ENCODE measurements around the gene GALNT10.

Gene GALNT10

DNA sequence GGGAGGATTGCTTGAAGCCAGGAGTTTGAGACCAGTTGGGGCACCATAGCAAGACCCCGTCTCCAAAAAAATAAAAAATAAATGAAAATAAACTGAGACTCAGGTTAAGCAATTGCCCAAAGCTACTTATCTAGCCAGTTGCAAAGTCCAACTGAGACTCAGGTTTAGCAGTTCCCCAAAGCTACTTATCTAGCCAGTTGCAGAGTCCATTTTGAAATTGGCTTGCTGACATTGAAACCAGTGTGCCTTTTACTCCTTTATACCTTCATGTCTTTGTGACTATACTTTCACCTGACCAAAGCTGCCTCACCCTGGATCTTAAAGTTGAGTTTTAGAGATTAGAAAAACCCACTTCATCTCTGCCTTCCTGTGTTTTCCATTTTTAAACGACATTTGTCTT, 66.5 kb downstream of the GALNT10 start:
- FAIRE-seq (no peak), DNase-seq (ENCODE audit: extremely low spot score, insufficient read length, low read depth) (no peak)

DNA sequence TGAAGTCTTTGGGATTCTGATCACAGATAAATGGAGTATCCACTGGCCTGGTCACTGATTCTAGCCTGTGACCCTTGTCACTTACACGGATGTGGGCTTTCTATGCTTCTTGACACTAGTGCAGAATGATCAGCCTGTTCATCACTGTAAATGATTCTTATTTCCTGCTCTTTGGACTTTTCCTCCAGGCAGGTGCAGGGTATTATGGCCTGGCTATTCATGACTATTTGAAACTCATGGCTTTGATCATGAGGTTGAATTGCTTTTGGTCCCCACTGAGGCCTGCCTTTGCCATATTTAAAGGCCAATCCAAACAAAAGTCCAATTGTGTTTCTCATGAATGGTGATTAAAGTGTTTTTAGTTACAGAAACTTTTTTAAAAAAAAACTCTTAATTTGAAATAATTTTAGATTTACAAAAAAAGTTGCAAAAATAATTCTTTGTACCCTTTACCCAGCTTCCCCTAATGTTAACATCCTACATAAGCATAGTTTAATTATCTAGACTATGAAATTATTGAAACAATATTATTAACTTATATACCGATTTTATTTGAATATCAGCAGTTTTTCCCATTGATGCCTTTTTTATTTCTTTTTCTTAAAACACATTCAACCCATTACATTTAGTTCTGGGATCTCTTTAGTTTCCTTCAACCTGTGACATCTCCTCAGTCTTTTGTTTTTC, 68.1 kb downstream of the GALNT10 start:
- FAIRE-seq (no peak), DNase-seq (ENCODE audit: extremely low spot score, insufficient read length, low read depth) (no peak)

DNA sequence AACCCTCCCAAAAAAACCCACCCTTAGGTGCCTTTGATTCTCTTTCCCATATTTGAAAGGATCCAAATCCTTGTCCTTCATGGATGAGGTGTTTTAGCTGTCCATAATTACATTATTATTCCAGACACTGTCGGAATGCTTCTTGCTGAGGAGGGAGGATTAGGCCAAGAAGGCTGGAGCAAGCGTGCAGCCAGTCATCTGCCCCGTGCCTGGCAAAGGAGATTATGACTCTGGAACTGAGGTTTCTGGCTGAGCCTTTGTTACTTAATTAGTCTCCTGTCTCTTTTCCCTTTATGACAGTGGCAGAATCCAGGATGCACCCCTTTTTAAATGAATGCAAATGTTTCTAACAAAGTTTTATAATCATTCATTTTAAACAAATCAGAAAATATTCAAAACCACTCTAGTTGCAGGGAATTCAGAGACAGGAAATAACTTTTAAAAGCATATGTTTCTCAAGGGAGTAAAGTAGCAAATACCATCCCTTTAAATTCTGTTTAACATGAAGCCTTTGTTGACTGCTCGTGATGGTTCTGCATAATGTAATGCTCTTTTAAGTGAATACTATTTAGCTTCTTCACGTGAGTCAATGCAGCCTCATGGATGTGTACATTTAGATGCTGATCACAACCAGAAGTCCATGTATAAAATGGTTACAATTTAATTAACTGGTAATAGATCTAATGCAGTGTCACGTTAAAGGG, 69.8 kb downstream of the GALNT10 start:
- FAIRE-seq (no peak), DNase-seq (ENCODE audit: extremely low spot score, insufficient read length, low read depth) (no peak)

DNA sequence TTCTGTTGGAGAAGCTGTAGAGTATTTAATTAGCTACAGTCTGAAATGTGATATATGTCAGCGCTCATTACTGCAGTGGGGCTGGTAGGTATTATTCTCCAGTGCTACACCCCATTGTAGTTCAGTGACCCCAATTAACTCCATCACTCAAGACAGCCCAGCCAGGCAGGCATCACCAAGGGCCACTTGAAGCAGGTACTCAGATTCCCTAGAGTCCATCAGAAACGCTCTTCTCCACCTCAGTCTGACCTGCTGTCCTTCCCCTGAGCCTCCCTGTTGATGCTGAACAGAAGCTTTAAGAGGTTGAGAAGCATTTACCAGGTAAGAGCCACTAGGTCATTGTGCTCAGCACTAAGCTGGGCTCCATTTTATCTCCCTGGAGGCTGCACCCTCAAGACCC, 71.8 kb downstream of the GALNT10 start:
- DNase-seq (ENCODE audit: extremely low spot score, insufficient read length, low read depth) (no peak), FAIRE-seq (no peak)

DNA sequence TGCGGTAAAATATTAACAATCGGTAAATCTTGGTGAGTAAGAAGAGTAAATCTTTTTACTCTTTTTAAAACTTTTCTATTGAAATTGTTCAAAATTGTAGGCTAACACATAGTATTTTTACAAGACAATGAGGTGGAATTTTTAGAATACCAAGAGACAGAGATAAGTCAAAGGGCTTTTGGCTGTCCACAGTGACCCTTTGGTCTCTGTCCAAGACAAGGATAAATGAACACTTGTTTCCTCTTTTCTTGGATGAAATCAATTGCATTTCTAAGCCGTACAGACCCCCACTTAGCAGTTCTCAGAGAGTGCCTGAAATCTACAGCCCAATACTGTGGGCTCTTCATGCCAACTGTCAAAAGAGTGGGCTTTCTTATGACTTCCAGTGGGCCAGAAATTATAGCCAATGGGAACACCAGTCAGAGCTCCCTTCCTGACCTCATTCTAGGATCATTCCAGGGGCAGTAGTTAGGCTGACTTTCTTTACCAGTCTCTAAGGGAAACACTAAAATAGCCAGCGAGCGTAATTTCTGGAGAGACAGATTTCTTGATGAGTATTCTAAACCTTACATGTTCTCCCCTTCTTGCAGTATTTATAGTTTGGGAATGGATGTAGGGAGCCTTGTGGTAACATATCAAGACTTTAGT, 74.1 kb downstream of the GALNT10 start:
- no peak for DNase-seq (ENCODE audit: extremely low spot score, insufficient read length, low read depth)
- FAIRE-seq, result no peak

DNA sequence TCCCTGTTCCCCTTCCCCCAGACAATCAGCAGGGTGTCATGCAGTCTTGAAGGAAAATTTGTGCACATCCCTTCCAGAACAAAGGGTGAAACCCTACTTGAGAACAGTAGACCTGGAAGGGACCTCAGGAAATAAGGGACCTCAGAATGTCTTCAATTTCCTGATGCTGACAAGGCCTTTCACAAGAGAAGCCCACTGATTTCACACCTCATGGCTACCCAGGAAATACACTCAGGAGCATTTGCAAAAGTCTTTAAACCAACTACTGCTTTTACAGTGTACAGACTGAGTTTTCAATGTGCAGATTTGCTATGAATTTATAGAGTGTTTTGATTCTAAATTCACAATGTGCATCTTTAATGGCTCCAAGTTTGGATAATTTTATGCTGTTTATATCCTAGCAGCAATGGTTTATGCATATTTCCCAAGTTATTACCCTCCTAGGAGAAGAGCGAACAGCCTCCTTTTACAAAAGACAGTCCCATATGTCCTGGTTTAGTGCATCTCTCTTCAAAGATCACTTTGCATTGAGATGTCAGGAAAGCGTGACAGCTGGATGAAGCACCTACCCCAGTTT, 74.8 kb downstream of the GALNT10 start:
- FAIRE-seq, result no peak
- DNase-seq (ENCODE audit: extremely low spot score, insufficient read length, low read depth), result no peak

DNA sequence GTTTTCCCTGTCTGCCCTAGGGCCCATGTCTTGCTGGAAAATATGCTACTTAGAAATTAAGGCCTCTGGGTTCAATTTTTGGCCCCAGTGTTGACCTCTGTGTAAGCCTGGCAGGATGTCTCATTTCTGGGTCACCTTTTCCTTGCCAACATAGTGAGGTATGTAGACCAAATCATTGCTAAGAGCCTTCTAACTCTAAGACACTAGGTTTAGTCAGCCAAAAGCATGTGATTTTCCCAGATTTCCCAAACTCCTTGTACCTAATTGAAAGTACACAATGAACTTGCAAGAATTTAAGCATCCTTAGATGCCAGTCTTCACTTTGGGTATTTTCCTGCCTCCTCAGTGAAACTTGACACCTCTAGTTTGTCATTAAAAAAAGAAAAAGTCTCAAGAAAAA, 77.0 kb downstream of the GALNT10 start:
- FAIRE-seq (no peak), DNase-seq (ENCODE audit: extremely low spot score, insufficient read length, low read depth) (no peak)

DNA sequence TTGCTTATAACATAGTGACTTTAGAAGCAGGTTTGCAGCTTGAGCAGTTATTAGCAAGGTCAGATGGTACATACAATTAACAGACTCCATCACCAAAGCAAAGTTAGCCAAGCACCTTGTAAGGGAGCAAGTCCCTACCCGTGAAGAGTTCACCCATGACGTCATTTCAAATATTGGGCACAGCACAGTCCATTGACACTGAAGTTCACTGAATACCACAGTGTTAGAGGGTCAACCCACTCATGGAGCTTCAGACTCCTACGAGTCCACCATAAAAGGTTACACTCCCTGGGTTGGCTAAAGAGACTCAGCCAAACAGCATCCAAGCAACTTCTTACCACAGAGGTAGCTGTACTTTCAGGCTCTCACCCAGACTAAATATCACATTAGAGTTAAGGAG, 77.5 kb downstream of the GALNT10 start:
- DNase-seq (ENCODE audit: extremely low spot score, insufficient read length, low read depth), result no peak
- no peak for FAIRE-seq

DNA sequence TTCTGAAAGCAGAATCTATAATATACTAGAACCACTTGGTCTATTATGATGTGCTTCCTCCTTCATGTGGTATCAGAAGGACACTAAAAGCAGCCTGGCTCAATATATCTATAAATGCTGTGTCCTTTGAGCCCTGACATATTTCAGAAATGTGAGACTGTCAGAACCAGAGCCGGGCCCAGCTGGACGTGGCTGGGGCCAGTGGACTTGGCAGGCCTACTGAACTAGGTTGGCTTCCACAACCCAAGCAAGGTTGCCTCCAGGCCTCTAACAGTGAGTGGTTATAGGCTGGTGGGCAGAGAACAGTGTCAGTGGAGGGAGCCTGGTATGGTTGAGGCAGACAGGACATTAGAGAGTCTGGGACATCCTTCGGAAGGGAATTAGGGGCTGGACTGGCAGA, 78.9 kb downstream of the GALNT10 start:
- DNase-seq (ENCODE audit: extremely low spot score, insufficient read length, low read depth), result no peak
- no peak for FAIRE-seq

DNA sequence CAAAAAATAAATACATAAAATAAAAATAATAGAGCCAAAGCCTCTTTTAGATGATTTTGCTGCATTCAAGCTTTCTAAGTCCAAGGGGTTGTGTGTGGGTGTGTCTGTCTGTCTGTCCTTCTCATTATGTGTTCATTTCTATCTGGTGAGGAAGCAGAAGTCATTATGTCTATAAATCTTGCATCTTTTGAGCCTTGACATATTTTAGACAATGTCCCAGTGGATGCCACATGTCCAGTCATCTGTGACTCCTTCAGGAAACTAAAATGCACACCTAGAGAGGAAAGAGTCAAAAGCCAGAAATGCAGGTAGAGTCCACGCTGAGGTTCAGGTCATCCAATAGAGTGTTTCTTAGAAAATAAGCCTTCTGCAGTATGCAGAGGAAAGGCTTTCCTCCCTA, 80.9 kb downstream of the GALNT10 start:
- DNase-seq (ENCODE audit: extremely low spot score, insufficient read length, low read depth), result no peak
- FAIRE-seq, result no peak

DNA sequence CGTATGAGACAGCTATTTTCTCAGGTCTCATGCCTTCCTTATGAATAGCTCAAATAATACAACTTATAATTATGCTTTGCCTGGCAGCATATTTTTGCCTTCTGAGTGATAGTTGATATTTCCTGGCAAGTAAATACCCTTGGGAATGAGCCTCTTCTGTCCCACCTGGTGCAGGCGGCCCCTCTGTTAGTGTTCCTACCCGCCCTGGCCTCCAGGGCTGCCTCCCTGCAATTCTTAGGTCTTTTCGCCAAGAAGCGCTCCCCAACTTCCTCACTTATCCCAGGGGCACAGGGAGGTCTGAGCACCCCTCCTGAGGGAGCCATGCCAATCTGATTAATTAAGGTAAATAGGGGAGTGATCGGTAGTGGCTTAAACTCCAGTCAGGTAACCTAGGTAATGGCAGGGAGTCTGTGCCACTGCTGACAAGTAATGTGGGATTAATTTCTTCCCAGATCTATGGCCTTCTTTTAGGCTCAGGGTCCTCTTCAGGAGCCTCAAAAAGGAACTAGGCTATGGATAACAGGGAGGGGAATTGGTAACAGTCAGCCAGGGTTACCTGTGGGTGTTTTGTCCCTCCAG, 81.5 kb downstream of the GALNT10 start:
- no peak for DNase-seq (ENCODE audit: extremely low spot score, insufficient read length, low read depth)
- FAIRE-seq, result no peak

DNA sequence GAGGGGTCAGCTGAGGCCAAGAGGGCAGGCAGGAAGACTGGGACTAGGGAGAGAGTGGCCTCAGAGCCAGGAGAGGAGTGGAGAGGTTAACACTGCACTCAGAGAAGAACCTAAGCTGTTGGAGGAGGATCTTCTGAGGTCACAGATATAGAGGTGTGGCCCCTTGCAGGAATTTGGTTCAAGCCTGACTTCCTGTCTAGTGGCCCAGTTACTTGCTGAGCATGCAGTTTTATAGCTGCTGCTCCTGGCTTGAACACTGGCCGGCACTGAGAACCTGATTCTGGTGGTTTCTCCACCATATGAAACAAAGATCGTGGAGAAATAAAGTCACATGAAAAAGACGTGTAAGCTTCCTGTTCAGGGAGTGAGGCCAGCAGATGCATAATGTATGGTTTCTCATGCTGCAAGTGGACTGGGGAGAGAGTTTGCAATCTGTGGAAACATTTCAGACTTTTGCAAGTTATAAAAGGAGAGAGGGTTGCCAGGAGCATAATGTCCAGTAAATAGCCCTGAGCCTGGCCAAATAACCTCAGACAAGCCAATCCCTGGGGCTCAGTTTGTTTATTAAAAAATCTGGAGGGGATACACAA, 82.6 kb downstream of the GALNT10 start:
- peak; percentile 9 for DNase-seq (ENCODE audit: extremely low spot score, insufficient read length, low read depth)
- peak; percentile 62 for FAIRE-seq

DNA sequence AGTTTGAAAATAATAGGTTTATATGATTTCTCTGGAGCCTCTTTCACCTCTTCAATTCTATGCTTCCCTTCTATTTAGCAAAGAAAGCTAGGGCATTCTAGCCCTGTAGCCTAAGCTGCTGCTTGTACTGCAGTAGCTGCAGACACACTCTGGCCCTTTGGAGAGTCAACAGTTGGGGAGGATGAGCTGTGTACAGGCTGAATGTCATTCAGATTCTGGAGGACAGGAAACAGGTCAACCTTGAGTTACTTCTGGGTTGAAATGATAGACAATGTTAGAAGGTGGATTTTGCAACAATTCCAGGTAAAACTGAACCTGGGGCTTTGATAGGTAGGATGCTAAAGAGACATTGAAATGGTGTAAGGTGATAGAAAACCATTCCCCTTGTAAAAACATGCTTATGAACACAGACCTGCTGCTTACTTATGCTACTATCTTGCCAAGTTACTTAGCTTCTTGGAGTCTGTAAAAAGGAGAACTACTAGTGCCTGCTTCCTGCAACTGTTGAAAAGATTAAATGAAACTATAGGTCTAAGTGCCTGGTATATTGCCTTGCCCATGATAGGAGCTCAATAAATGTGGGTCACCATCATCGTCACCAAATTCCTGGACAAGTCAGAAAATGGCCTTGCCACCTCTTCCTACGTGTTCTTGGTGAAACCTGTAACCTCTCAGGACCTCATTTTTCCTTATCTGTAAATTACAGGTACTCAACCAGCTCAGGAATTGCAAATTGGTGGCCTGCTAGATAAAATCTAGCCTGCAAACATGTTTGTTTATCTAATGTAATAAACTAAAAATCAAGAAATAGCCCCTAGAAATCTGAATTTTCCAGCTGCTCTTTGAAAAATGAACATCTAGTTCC, 83.7 kb downstream of the GALNT10 start:
- FAIRE-seq (no peak), DNase-seq (ENCODE audit: extremely low spot score, insufficient read length, low read depth) (no peak)

DNA sequence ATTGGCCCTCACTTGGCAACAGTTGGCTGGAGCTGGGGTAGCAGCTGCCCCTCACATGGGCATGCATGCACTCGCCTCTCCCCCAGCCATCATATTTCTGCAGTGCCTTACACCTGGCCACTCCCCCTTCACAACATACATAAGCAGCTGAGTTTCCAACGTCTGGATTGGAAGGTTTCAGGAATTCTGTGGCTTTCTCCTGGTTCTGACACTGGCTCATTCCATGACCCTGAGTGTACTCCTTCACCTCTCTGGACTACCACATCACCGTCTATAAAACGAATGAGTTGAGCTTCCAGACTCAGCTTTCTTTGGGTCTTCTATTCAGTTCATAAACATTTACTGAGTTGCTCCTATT, 84.3 kb downstream of the GALNT10 start:
- FAIRE-seq, result no peak
- no peak for DNase-seq (ENCODE audit: extremely low spot score, insufficient read length, low read depth)

DNA sequence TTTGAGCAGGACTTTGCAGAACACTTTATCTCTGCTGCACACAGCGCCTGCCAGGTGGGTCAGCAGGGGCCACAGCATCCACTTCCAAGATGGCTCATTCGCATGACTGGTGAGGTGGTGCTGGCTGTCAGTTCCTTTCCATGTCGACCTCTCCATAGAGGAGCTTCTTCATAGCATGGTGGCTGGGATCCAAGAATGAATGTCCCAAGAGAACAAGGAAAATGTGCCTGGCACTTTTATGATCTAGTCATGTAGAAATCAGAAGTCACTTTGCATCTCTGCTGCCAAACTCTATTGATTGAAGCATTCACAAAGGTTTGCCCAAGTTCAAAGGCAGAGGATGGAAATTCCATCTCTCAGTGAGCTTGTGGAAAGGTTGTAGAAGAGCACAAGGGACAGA, 85.0 kb downstream of the GALNT10 start:
- DNase-seq (ENCODE audit: extremely low spot score, insufficient read length, low read depth), result no peak
- FAIRE-seq, result no peak

DNA sequence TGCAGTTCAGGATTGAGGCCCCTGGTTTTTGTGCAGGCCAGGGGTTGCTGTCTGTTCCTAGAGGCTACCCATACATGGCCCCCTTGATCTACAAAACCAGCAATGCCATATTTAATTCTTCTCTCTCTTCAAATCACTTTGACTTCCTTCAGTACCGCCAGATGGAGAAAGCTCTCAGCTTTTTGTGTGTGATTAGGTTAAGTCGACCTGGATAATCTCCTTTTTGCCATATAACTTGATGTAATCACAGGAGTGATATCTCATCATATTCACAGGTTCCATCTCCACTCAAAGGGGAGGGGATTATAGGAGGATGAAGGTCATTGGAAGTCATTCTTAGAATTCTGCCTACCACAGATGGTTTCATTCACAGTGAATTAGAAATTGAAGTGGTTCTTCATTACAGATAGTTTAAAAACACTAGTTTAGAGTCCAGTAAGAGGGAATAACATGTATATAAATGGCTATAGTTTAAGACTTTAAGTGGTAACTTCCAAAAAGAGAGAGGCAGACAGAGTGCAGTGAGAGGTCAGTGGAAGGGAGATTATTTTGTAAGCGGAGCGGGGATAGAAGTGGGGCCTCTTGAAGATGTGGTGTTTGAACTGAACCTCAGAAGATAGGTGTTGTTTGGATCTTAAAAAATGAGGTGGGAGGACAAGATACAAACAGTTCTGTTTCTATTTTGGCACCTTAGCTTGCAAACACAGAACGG, 85.9 kb downstream of the GALNT10 start:
- no peak for DNase-seq (ENCODE audit: extremely low spot score, insufficient read length, low read depth)
- FAIRE-seq, result no peak

DNA sequence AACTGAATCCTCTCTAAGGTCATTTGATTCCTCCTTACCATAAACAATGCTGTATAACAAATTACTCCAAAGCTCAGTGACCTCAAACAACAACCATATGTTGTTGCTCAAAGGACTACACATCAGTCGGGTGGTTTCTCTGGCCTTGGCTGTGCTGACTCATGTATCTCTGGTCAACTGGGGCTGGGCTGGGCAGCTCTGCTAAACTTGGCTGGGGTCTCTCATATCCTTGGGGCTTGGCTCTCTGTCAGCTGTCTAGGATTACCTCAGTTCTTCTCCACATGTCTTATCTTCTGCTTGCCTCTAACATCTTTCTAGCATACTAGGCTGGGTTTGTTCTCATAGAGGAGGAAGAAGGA, 86.4 kb downstream of the GALNT10 start:
- FAIRE-seq (no peak), DNase-seq (ENCODE audit: extremely low spot score, insufficient read length, low read depth) (no peak)

DNA sequence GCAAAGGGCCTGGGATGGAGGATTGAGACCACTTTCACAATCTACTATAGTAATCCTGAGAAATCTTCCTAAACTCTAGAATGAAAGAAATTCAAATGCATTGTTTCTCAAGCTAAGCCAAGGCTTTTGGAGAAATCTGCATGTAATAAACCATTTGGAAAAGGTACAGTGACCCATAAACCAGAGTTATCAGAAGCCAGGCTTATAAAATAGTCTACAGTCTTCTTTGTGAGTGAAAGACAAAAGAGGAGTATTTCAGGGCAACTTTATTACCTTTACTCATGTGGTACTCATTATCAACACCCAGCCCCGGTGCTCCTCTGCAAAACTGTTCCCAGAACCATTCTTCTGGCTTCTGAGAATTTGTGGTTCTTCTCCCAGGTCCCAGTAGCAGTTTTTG, 87.0 kb downstream of the GALNT10 start:
- no peak for FAIRE-seq
- DNase-seq (ENCODE audit: extremely low spot score, insufficient read length, low read depth), result no peak

DNA sequence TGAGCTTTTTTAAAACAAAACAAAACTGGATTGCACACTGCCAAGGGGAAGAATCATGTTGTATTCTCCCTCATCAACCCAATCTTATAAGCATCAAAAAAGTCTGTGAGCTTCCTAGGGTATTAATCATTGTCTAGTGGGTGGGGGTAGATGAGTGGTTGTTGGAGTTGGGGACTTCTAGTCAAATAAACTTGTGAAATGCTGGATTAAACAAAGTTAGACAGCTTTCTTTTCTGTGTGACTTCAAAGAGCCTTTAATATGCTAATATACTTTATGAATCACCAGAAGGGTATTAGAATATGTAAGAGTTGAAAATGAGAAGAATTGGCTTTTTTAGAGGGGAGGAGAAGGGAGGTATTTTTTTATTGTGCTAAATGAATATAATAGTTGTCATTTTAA, 87.7 kb downstream of the GALNT10 start:
- FAIRE-seq, result no peak
- DNase-seq (ENCODE audit: extremely low spot score, insufficient read length, low read depth), result no peak
